Measurements from ENCODE around the gene TEC. TPM values are rescaled to one million over a fixed set of nuclear protein-coding genes. Genes with fewer than 3 reads are reported as not detected.

Gene TEC
- polyA plus RNA-seq, 1 of the 3 experiments (the other 2 are of a cell fraction): 0.85 TPM

- TF ChIP-seq NRF1 (IDR thresholded peaks at IDR 0.05; ENCODE audit: low read depth, low read length) (no peak), GABPA (IDR thresholded peaks at IDR 0.05; ENCODE audit: low read depth) (no peak), TAF1 (IDR thresholded peaks at IDR 0.05; ENCODE audit: borderline replicate concordance, low read depth, low read length) (no peak), MXI1 (IDR thresholded peaks at IDR 0.05; ENCODE audit: low read depth, low read length) (no peak), EZH2phosphoT487 (IDR thresholded peaks at IDR 0.05; ENCODE audit: borderline replicate concordance, low read depth) (no peak), YY1 (IDR thresholded peaks at IDR 0.05; ENCODE audit: low read depth) (no peak), IRF3 (IDR thresholded peaks at IDR 0.05; ENCODE audit: low read depth, low read length) (no peak), POLR2AphosphoS5 (IDR thresholded peaks at IDR 0.05; ENCODE audit: low read depth, low read length) (no peak)
Observed at GRCh38 chr4:48085821-48086589, 183.6 kb downstream of the TEC start (continued).

Small RNAs within 50 kb of the gene (small RNA-seq; reads per million reads assigned to genes)
- gene RF00019 (0 reads per million in 7 experiments), gene RF00026 (0 reads per million in 7 experiments), gene RNU6-838P (0 to 1.1 (median 0) reads per million in 7 experiments)

Other genes starting within 250 kb of the TEC start
- gene TXK, start 135.6 kb downstream of the TEC start, polyA plus RNA-seq (2012; rRNA removed): 0.60 and 0.61 TPM in 2 replicates
- gene SLAIN2, start 71.7 kb upstream of the TEC start, polyA plus RNA-seq (2012; rRNA removed): 16.2 and 17.0 TPM in 2 replicates
- gene SLC10A4, start 213.5 kb upstream of the TEC start, polyA plus RNA-seq (2012; rRNA removed): 2.5 and 2.6 TPM in 2 replicates
- gene ZAR1, start 220.4 kb upstream of the TEC start, polyA plus RNA-seq (2012; rRNA removed): not detected in 2 replicates

Data from SK-N-SH (cell line).